Uterus (tissue), 4 donors: Measurements from ENCODE around the gene CCDC149. TPM values are rescaled to one million over a fixed set of nuclear protein-coding genes. Genes with fewer than 3 reads are reported as not detected.

Experiments
- DNase-seq, 2 donors: peaks; one replicate each; pipeline ENCODE4 v3.0.0-alpha.2; 2019 to 2020
- H3K27ac ChIP-seq, 2 donors: fragments of 200-600 bp; sonication (generic); 1 replicate in 1 of 2; 2 replicates in 1 of 2; pipeline ENCODE4 v1.5.1; 2016 to 2018
- H3K27me3 ChIP-seq, 2 donors: fragments of 200-600 bp; sonication (generic); one replicate each; pipeline ENCODE4 v1.5.1; 2018 to 2019; ENCODE audit warnings: control low read depth in 1 of 2
- H3K36me3 ChIP-seq, 2 donors: fragments of 200-600 bp; sonication (generic); one replicate each; pipeline ENCODE4 v1.5.1; 2019; ENCODE audit warnings: control low read depth in 1 of 2
- H3K4me1 ChIP-seq, 2 donors: fragments of 200-600 bp; sonication (generic); one replicate each; pipeline ENCODE4 v1.5.1; 2018 to 2019; ENCODE audit warnings: control low read depth in 1 of 2
- H3K4me3 ChIP-seq, 2 donors: fragments of 200-600 bp; sonication (generic); 1 replicate in 1 of 2; 2 replicates in 1 of 2; pipeline ENCODE4 v1.5.1; 2018 to 2019; ENCODE audit warnings: mild to moderate bottlenecking in 1 of 2
- H3K9me3 ChIP-seq, 2 donors: fragments of 200-600 bp; sonication (generic); one replicate each; pipeline ENCODE4 v1.5.1; 2019; ENCODE audit warnings: control low read depth in 1 of 2
- CTCF ChIP-seq, 4 experiments: fragments of 200-600 bp in 2 of 4; fragments of 450-650 bp in 2 of 4; sonication (generic) in 2 of 4; IDR thresholded peaks; one replicate each; pipeline ENCODE4 v1.5.1; 2016 to 2019; ENCODE audit warnings: antibody characterized with exemption in 4 of 4, mild to moderate bottlenecking in 2 of 4, moderate library complexity in 1 of 4
- POLR2A ChIP-seq, 2 donors: fragments of 450-650 bp; IDR thresholded peaks; one replicate each; pipeline ENCODE4 v1.6.1; 2016; ENCODE audit warnings: antibody characterized with exemption in 2 of 2, mild to moderate bottlenecking in 1 of 2, moderate library complexity in 1 of 2
- intact Hi-C: fragments of 100-400 bp; cut with DNase I; formaldehyde crosslinking; loops from one replicate; pipeline ENCODE4 v1.15.1; 2023; ENCODE audit warnings: low total_unique reads
- total RNA-seq, 4 donors: library from RNA; depleted of rRNA in 3 of 4; stranded (reverse); fragments of >200 nt in 3 of 4; gene quantifications; one replicate each; pipeline versions ENCODE4 v1.1.0 to v1.2.4, GENCODE V29; 2014 to 2023
- donor health status: DM: yes; HTN: yes; CAD: no.

The CCDC149 gene
- total RNA-seq, 4 donors from 2014 or later = 18.7 to 462 (median 69.3) TPM

- no peak for TF ChIP-seq POLR2A (IDR thresholded peaks at IDR 0.05)
- TF ChIP-seq CTCF (IDR thresholded peaks at IDR 0.05) = no peak
- Histone ChIP-seq H3K36me3 (no peaks in the 10 kb centered on the region), H3K27ac (no peak overlapping the region), H3K4me1 (no peaks in the 10 kb centered on the region), H3K9me3 (no peaks in the 10 kb centered on the region), H3K4me3 (no peak overlapping the region), H3K27me3 (no peaks in the 10 kb centered on the region)
- intact Hi-C loops = no loop called here
- no peak for DNase-seq
Measured at GRCh38 chr4:24949970-24950369, 37.1 kb upstream of the CCDC149 start.

GRCh38 chr4:24937917-24938281 is 25.1 kb upstream of the CCDC149 start:
- no peak overlapping the region for H3K27ac ChIP-seq
- no peak for DNase-seq
- H3K4me1 ChIP-seq = no peaks in the 10 kb centered on the region
- TF ChIP-seq POLR2A (IDR thresholded peaks at IDR 0.05) (no peak), CTCF (IDR thresholded peaks at IDR 0.05) (no peak)
- no peak overlapping the region for H3K4me3 ChIP-seq
- intact Hi-C loops = no loop called here
- no peaks in the 10 kb centered on the region for H3K36me3 ChIP-seq
- no peaks in the 10 kb centered on the region for H3K27me3 ChIP-seq
- peaks cover 0 to 15% of the 10 kb centered on the region in 2 donors for H3K9me3 ChIP-seq

- no peaks in the 10 kb centered on the region for H3K36me3 ChIP-seq
- DNase-seq = no peak
- no peak overlapping the region for H3K4me3 ChIP-seq
- no peaks in the 10 kb centered on the region for H3K27me3 ChIP-seq
- H3K9me3 ChIP-seq = peaks cover 0 to 15% of the 10 kb centered on the region in 2 donors
- TF ChIP-seq CTCF (IDR thresholded peaks at IDR 0.05) = no peak
- no peak for TF ChIP-seq POLR2A (IDR thresholded peaks at IDR 0.05)
- no peak overlapping the region for H3K27ac ChIP-seq
- H3K4me1 ChIP-seq = no peaks in the 10 kb centered on the region
- intact Hi-C loops = no loop called here
Measured at GRCh38 chr4:24937176-24937916, 24.5 kb upstream of the CCDC149 start.

GRCh38 chr4:24935856-24936255 is 23.0 kb upstream of the CCDC149 start:
- Histone ChIP-seq H3K36me3 (no peaks in the 10 kb centered on the region), H3K27ac (no peak overlapping the region), H3K27me3 (no peaks in the 10 kb centered on the region), H3K4me3 (no peak overlapping the region), H3K9me3 (peaks cover 0 to 15% of the 10 kb centered on the region in 2 donors), H3K4me1 (no peaks in the 10 kb centered on the region)
- no peak for DNase-seq
- no peak for TF ChIP-seq CTCF (IDR thresholded peaks at IDR 0.05)
- no peak for TF ChIP-seq POLR2A (IDR thresholded peaks at IDR 0.05)
- intact Hi-C loops = no loop called here

- Histone ChIP-seq H3K4me3 (no peak overlapping the region), H3K27ac (no peak overlapping the region), H3K36me3 (no peaks in the 10 kb centered on the region), H3K4me1 (no peaks in the 10 kb centered on the region), H3K9me3 (peaks cover 0 to 15% of the 10 kb centered on the region in 2 donors), H3K27me3 (no peaks in the 10 kb centered on the region)
- DNase-seq = no peak
- no peak for TF ChIP-seq CTCF (IDR thresholded peaks at IDR 0.05)
- no peak for TF ChIP-seq POLR2A (IDR thresholded peaks at IDR 0.05)
- intact Hi-C loops = no loop called here
Measured at GRCh38 chr4:24934311-24934710, 21.5 kb upstream of the CCDC149 start.
